Heart left ventricle (tissue), 16 donors: ENCODE data around the gene ADCY3. TPM values are rescaled to one million over a fixed set of nuclear protein-coding genes. Genes with fewer than 3 reads are reported as not detected.

Source experiments
- ATAC-seq, 4 donors: fragments of 200-7000 bp; cut with Tn5 transposase; one replicate each; pipeline ENCODE4 v1.9.1; 2020 to 2022; ENCODE audit warnings: moderate library complexity in 4 of 4, mild to moderate bottlenecking in 3 of 4, moderate number of reproducible peaks in 1 of 4
- DNase-seq, 5 donors: peaks; one replicate each; pipeline ENCODE4 v3.0.0-alpha.2; 2020
- H3K27ac ChIP-seq, 12 donors: fragments of 200-600 bp; sonication (generic) in 4 of 12; one replicate each; pipeline versions ENCODE4 v1.5.0 to v1.8.0; 2016 to 2022; ENCODE audit warnings: mild to moderate bottlenecking in 2 of 12
- H3K27me3 ChIP-seq, 9 donors: fragments of 200-600 bp; sonication (generic) in 2 of 9; one replicate each; pipeline versions ENCODE4 v1.5.1 to v1.8.0; 2016 to 2022; ENCODE audit warnings: mild to moderate bottlenecking in 3 of 9
- H3K36me3 ChIP-seq, 9 donors: fragments of 200-600 bp; sonication (generic) in 2 of 9; one replicate each; pipeline versions ENCODE4 v1.5.0 to v1.8.0; 2018 to 2022; ENCODE audit warnings: mild to moderate bottlenecking in 2 of 9
- H3K4me1 ChIP-seq, 12 donors: fragments of 200-600 bp; sonication (generic) in 4 of 12; one replicate each; pipeline versions ENCODE4 v1.5.0 to v1.8.0; 2016 to 2022; ENCODE audit warnings: mild to moderate bottlenecking in 3 of 12
- H3K4me3 ChIP-seq, 12 donors: fragments of 200-600 bp; sonication (generic) in 4 of 12; one replicate each; pipeline versions ENCODE4 v1.5.0 to v1.8.0; 2017 to 2022; ENCODE audit warnings: mild to moderate bottlenecking in 9 of 12, moderate library complexity in 4 of 12
- H3K9me3 ChIP-seq, 12 donors: fragments of 200-600 bp; sonication (generic) in 4 of 12; one replicate each; pipeline versions ENCODE4 v1.5.0 to v1.8.0; 2016 to 2022; ENCODE audit warnings: mild to moderate bottlenecking in 1 of 12
- CTCF ChIP-seq, 12 donors: fragments of 200-600 bp; sonication (generic) in 4 of 12; IDR thresholded peaks; one replicate each; pipeline versions ENCODE4 v1.5.0 to v1.8.0; 2018 to 2022; ENCODE audit warnings: antibody characterized with exemption in 12 of 12, mild to moderate bottlenecking in 5 of 12
- POLR2A ChIP-seq, 2 donors: fragments of 450-650 bp; IDR thresholded peaks; one replicate each; pipeline ENCODE4 v1.6.1; 2017; ENCODE audit warnings: antibody characterized with exemption in 2 of 2, mild to moderate bottlenecking in 2 of 2, moderate library complexity in 2 of 2
- WGBS, 4 donors: extraction: QIAGEN DNeasy Blood & Tissue Kit in 2 of 4; methylation state at CpG; one replicate each; pipeline versions ENCODE4 v1.1.5 to v1.1.7; 2013 to 2018; 5-methylcytosine and 5-hydroxymethylcytosine counted together
- intact Hi-C, 10 donors: fragments of 100-400 bp; cut with DNase I; formaldehyde crosslinking; loops; one replicate each; pipeline versions ENCODE4 v1.11.1 to v1.14.2; 2022
- polyA plus RNA-seq, 2 donors: library from polyadenylated mRNA; stranded (reverse); fragments of 200-250 nt; gene quantifications; one replicate each; pipeline ENCODE4 v1.2.3, GENCODE V29; 2013
- total RNA-seq, 9 donors: library from RNA; depleted of rRNA in 2 of 9; stranded (reverse); fragments of >200 nt in 2 of 9; fragmentation: NEBNext Ultra II Directional in 3 of 9; extraction: Animal tissue kit (Norgen Biotek cat#: 25700) in 3 of 9; gene quantifications; one replicate each; pipeline versions ENCODE4 v1.1.0 to v1.2.4, GENCODE V29; 2016 to 2023
- donor health status: ischemic (EF 13 %, LVEDD 7.1; RV severe dilation, severe dysfunction).
- donor health status: healthy with polysubstance abuse.
- donor health status: DM: no; HTN: yes; CAD: no.
- donor health status: DM: no; HTN: no; CAD: no.
- donor health status: ischemic (EF 25% LVEDD 6.9; RV normal size, moderate dysfunction).
- donor health status: ischemic (EF 25% LVEDD 5.7; RV mildly dilated, moderate dysfunction).
- donor health status: healthy.
- donor health status: DM: yes; HTN: yes; CAD: no.
- donor health status: ischemic (EF 35%, LVEDD 5.7; RV mildly dilated, moderate dysfunction).
- donor health status: nonischemic (EF 11% LVEDD 7.7; RV severe dilation, severe dysfunction).
- donor health status: DM: yes; HTN: yes; CAD: no.
- donor health status: PGD.
- donor health status: ischemic (EF 29% LVEDD 5.4; RV normal size, mild dysfunction).
- donor health status: nonischemic (EF 23%, LVEDD 6.1; RV moderate dilation, normal function).

ADCY3 gene
- total and polyA plus RNA-seq, 11 donors, result 9.3 to 36.0 (median 14.4) TPM

- peaks cover 0 to 8% (median 0%) of the 10 kb centered on the region in 12 donors for H3K4me1 ChIP-seq
- TF ChIP-seq CTCF (IDR thresholded peaks at IDR 0.05) (no peak), POLR2A (IDR thresholded peaks at IDR 0.05) (no peak)
- peaks cover 0 to 84% (median 32%) of the 10 kb centered on the region in 9 donors for H3K36me3 ChIP-seq
- H3K27me3 ChIP-seq, result no peaks in the 10 kb centered on the region
- WGBS, 4 donors, result 53 to 65% (median 58%) methylated on average over 9 of the region's 9 CpGs
- intact Hi-C loops, result no loop called here
- H3K9me3 ChIP-seq, result no peaks in the 10 kb centered on the region
- DNase-seq (no peak), ATAC-seq (peak; percentile 14 to 60 (median 34))
- H3K27ac ChIP-seq, result peak overlapping the region in 1 of 12 donors; percentile 37
- no peak overlapping the region for H3K4me3 ChIP-seq
Measured at GRCh38 chr2:24818721-24819167, 101.3 kb downstream of the ADCY3 start.

DNA sequence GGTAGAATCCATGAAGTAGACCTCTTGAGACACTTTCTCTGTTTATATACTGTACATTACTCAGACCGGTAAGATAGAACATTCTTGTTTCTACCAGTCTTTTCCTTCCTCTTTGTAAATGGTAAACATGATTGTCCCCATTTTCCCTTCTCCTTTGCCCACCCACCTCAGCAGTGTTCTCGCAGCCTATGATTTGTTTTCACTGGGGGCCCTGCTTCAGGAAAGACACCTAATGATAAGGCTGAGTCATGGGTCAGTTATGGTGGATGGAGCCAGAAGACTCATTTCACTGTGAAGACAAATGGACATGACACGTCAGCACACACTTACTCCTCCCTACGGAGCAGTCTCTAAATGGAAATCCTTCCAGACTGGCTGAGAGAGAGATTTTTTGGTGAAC lies 103.2 kb downstream of the ADCY3 start:
- Histone ChIP-seq H3K4me1 (peaks cover 0 to 8% (median 0%) of the 10 kb centered on the region in 12 donors), H3K9me3 (no peaks in the 10 kb centered on the region), H3K4me3 (no peak overlapping the region), H3K27me3 (no peaks in the 10 kb centered on the region), H3K36me3 (peaks cover 0 to 69% (median 25%) of the 10 kb centered on the region in 9 donors), H3K27ac (no peak overlapping the region)
- DNase-seq, result no peak
- peak in 1 of 4 donors; percentile 62 for ATAC-seq
- no peak for TF ChIP-seq POLR2A (IDR thresholded peaks at IDR 0.05)
- TF ChIP-seq CTCF (IDR thresholded peaks at IDR 0.05), result no peak
- intact Hi-C loops, result no loop called here
- WGBS, 4 donors, result 72 to 83% (median 79%) methylated on average over 4 of the region's 4 CpGs

GRCh38 chr2:24816404-24816803 lies 103.6 kb downstream of the ADCY3 start:
- intact Hi-C loops, result no loop called here
- WGBS, 4 donors, result 95 to 96% (median 95%) methylated on average over 6 of the region's 6 CpGs
- no peaks in the 10 kb centered on the region for H3K9me3 ChIP-seq
- peaks cover 0 to 8% (median 0%) of the 10 kb centered on the region in 12 donors for H3K4me1 ChIP-seq
- ATAC-seq, result no peak
- H3K27ac ChIP-seq, result no peak overlapping the region
- TF ChIP-seq CTCF (IDR thresholded peaks at IDR 0.05) (no peak), POLR2A (IDR thresholded peaks at IDR 0.05) (no peak)
- H3K36me3 ChIP-seq, result peaks cover 0 to 65% (median 22%) of the 10 kb centered on the region in 9 donors
- H3K4me3 ChIP-seq, result no peak overlapping the region
- no peaks in the 10 kb centered on the region for H3K27me3 ChIP-seq
- no peak for DNase-seq

- no peak for DNase-seq
- Histone ChIP-seq H3K27me3 (no peaks in the 10 kb centered on the region), H3K4me3 (no peak overlapping the region), H3K36me3 (peaks cover 0 to 52% (median 14%) of the 10 kb centered on the region in 9 donors), H3K27ac (no peak overlapping the region), H3K9me3 (no peaks in the 10 kb centered on the region), H3K4me1 (peaks cover 0 to 8% (median 0%) of the 10 kb centered on the region in 12 donors)
- 96 to 99% (median 98%) methylated on average over 4 of the region's 4 CpGs for WGBS, 4 donors
- no peak for ATAC-seq
- TF ChIP-seq CTCF (IDR thresholded peaks at IDR 0.05) (no peak), POLR2A (IDR thresholded peaks at IDR 0.05) (no peak)
- intact Hi-C loops, result no loop called here
Measured at GRCh38 chr2:24815171-24815570, 104.9 kb downstream of the ADCY3 start.
